Kidney (tissue), 14 donors: ENCODE measurements around the gene RREB1. TPM values are rescaled to one million over a fixed set of nuclear protein-coding genes. Genes with fewer than 3 reads are reported as not detected.
A peak's percentile ranks its signal among the peaks of the same experiment; 100 is the strongest.

ENCODE experiments used
- DNase-seq, 5 donors: peaks; one replicate each; pipeline ENCODE4 v3.0.0-alpha.2; 2013 to 2020
- FAIRE-seq: peaks from 2 replicates; lab custom pipeline; 2012; peaks lifted over from hg19 to GRCh38; lab: Jason Lieb, UNC
- H3K27ac ChIP-seq, 2 donors: one replicate each; pipeline ENCODE4 v1.7.0; 2013; ENCODE audit warnings: low read depth in 2 of 2, low read length in 2 of 2, inconsistent platforms in 1 of 2
- H3K27me3 ChIP-seq: one replicate; pipeline ENCODE4 v1.7.1; 2013; ENCODE audit warnings: low read length, inconsistent platforms; ENCODE audit not compliant: control insufficient read depth, insufficient read depth
- H3K36me3 ChIP-seq, 3 donors: one replicate each; pipeline versions ENCODE4 v1.7.0 to v1.7.1; 2013; ENCODE audit warnings: low read length in 3 of 3, control low read depth in 1 of 3, inconsistent platforms in 1 of 3; ENCODE audit not compliant: insufficient read depth in 3 of 3, control insufficient read depth in 2 of 3
- H3K4me1 ChIP-seq, 3 donors: one replicate each; pipeline versions ENCODE4 v1.7.0 to v1.7.1; 2013; ENCODE audit warnings: low read length in 3 of 3, inconsistent platforms in 1 of 3, low read depth in 1 of 3; ENCODE audit not compliant: control insufficient read depth in 2 of 3, insufficient read depth in 2 of 3
- H3K4me3 ChIP-seq, 3 donors: one replicate each; pipeline versions ENCODE4 v1.7.0 to v1.8.1; 2013; ENCODE audit warnings: low read length in 3 of 3, control low read depth in 1 of 3, inconsistent platforms in 1 of 3
- H3K9ac ChIP-seq, 3 donors: one replicate each; pipeline versions ENCODE4 v1.7.0 to v1.7.1; 2013; ENCODE audit warnings: low read length in 3 of 3, control low read depth in 1 of 3, inconsistent platforms in 1 of 3
- H3K9me3 ChIP-seq, 3 donors: one replicate each; pipeline versions ENCODE4 v1.7.0 to v1.7.1; 2013; ENCODE audit warnings: low read length in 3 of 3, control low read depth in 1 of 3, inconsistent platforms in 1 of 3; ENCODE audit not compliant: control insufficient read depth in 2 of 3, insufficient read depth in 1 of 3
- CTCF ChIP-seq: IDR thresholded peaks from 3 replicates; pipeline ENCODE4 v1.5.1; 2012; ENCODE audit warnings: mild to moderate bottlenecking, moderate library complexity, borderline replicate concordance; ENCODE audit not compliant: insufficient read depth; ENCODE audit errors: extremely low read depth
- intact Hi-C: fragments of 100-400 bp; cut with DNase I; formaldehyde crosslinking; loops from one replicate; pipeline ENCODE4 v1.11.1; 2022
- polyA plus RNA-seq: library from polyadenylated mRNA; stranded (reverse); fragments of 350-450 nt; fragmentation: Illumina TruSeq; extraction: RNeasy Lipid Tissue Mini Kit (QIAGEN cat#74804); gene quantifications from one replicate; pipeline ENCODE4 v1.2.3, GENCODE V29; 2014; ENCODE audit warnings: low read depth, low replicate concordance; ENCODE audit not compliant: insufficient read depth
- total RNA-seq: library from RNA; stranded (reverse); fragmentation: NEBNext Ultra II Directional; extraction: Animal tissue kit (Norgen Biotek cat#: 25700); gene quantifications from one replicate; pipeline ENCODE4 v1.2.1, GENCODE V29; 2021
- donor health status: control.
- donor health status: control.
- donor health status: control.
- donor health status: control.
- donor health status: control.
- donor health status: DM: yes; HTN: yes; CAD: no.
- donor health status: Normal renal cell carcinoma (clear cell type).

The RREB1 gene
- total and polyA plus RNA-seq, 2 donors from 2014 or later: 5.9 to 56.5 TPM

GRCh38 chr6:7260291-7261031 is 152.7 kb downstream of the RREB1 start:
- H3K9ac ChIP-seq: peak overlapping the region; percentile 16 to 91 (median 81)
- FAIRE-seq (no peak), DNase-seq (peak in 3 of 5 donors; percentile 31 to 50 (median 35))
- no peaks in the 10 kb centered on the region for H3K36me3 ChIP-seq
- TF ChIP-seq CTCF: no peak
- H3K27me3 ChIP-seq: no peaks in the 10 kb centered on the region
- peak overlapping the region; percentile 78 to 92 (median 86) for H3K4me3 ChIP-seq
- H3K4me1 ChIP-seq: peaks cover 0 to 19% (median 14%) of the 10 kb centered on the region in 3 donors
- intact Hi-C loops: no loop called here
- peaks cover 0 to 9% (median 0%) of the 10 kb centered on the region in 3 donors for H3K9me3 ChIP-seq
- H3K27ac ChIP-seq: peak overlapping the region; percentile 80 to 85

GRCh38 chr6:7261032-7261841 is 153.5 kb downstream of the RREB1 start:
- no peak for FAIRE-seq

GRCh38 chr6:7261852-7262461 is 154.2 kb downstream of the RREB1 start:
- FAIRE-seq (no peak), DNase-seq (peak in 2 of 5 donors; percentile 76 to 83)
- TF ChIP-seq CTCF: no peak
- Histone ChIP-seq H3K4me3 (peak overlapping the region in 2 of 3 donors; percentile 78 to 92), H3K9ac (peak overlapping the region in 1 of 3 donors; percentile 91), H3K27ac (peak overlapping the region; percentile 80 to 85), H3K27me3 (no peaks in the 10 kb centered on the region), H3K4me1 (peaks cover 0 to 19% (median 14%) of the 10 kb centered on the region in 3 donors), H3K36me3 (no peaks in the 10 kb centered on the region), H3K9me3 (no peaks in the 10 kb centered on the region)
- intact Hi-C loops: no loop called here

More at GRCh38 chr6:7261032-7261841, 153.5 kb downstream of the RREB1 start:
- Histone ChIP-seq H3K9ac (peak overlapping the region; percentile 16 to 91 (median 81)), H3K27ac (peak overlapping the region; percentile 80 to 85), H3K4me3 (peak overlapping the region; percentile 78 to 92 (median 86)), H3K4me1 (peaks cover 0 to 19% (median 14%) of the 10 kb centered on the region in 3 donors), H3K27me3 (no peaks in the 10 kb centered on the region), H3K36me3 (no peaks in the 10 kb centered on the region), H3K9me3 (peaks cover 0 to 3% (median 0%) of the 10 kb centered on the region in 3 donors)
- peak; percentile 94 to 97 (median 95) for DNase-seq
- no peak for TF ChIP-seq CTCF
- intact Hi-C loops: no loop called here
